Gastrocnemius medialis (tissue), 4 donors: Measurements from ENCODE around the gene TMIGD1. TPM values are rescaled to one million over a fixed set of nuclear protein-coding genes. Genes with fewer than 3 reads are reported as not detected.

Experiments
- ATAC-seq, 2 donors: fragments of 150-250 bp; one replicate each; pipeline ENCODE4 v1.9.1; 2016
- DNase-seq, 2 donors: peaks; one replicate each; pipeline ENCODE4 v3.0.0-alpha.2; 2019
- H3K27ac ChIP-seq, 4 donors: fragments of 200-600 bp; sonication (generic); 1 replicate in 1 of 4; 2 replicates in 3 of 4; pipeline ENCODE4 v1.5.1; 2016 to 2018; ENCODE audit warnings: mild to moderate bottlenecking in 2 of 4, moderate library complexity in 1 of 4
- H3K27me3 ChIP-seq, 3 donors: fragments of 200-600 bp; sonication (generic) in 2 of 3; 1 replicate in 1 of 3; 2 replicates in 2 of 3; pipeline versions ENCODE4 v1.5.1 to v1.6.0; 2016 to 2019; ENCODE audit warnings: mild to moderate bottlenecking in 1 of 3, moderate library complexity in 1 of 3
- H3K36me3 ChIP-seq, 2 donors: fragments of 200-600 bp; sonication (generic) in 1 of 2; one replicate each; pipeline ENCODE4 v1.5.1; 2017 to 2018
- H3K4me1 ChIP-seq, 2 donors: fragments of 200-600 bp; sonication (generic) in 1 of 2; one replicate each; pipeline ENCODE4 v1.5.1; 2016 to 2017; ENCODE audit warnings: mild to moderate bottlenecking in 2 of 2
- H3K4me3 ChIP-seq, 4 donors: fragments of 200-600 bp; sonication (generic) in 3 of 4; 1 replicate in 1 of 4; 2 replicates in 3 of 4; pipeline ENCODE4 v1.5.1; 2016 to 2019; ENCODE audit warnings: mild to moderate bottlenecking in 2 of 4
- H3K9me3 ChIP-seq, 3 donors: fragments of 200-600 bp; sonication (generic) in 2 of 3; 1 replicate in 1 of 3; 2 replicates in 2 of 3; pipeline ENCODE4 v1.5.1; 2016 to 2019
- CTCF ChIP-seq, 5 experiments: fragments of 450-650 bp in 3 of 5; fragments of 200-600 bp in 2 of 5; sonication (generic) in 2 of 5; IDR thresholded peaks in 4 of 5; conservative IDR thresholded peaks in 1 of 5; 1 replicate in 4 of 5; 2 replicates in 1 of 5; pipeline ENCODE4 v1.5.1; 2016 to 2019; ENCODE audit warnings: antibody characterized with exemption in 5 of 5, mild to moderate bottlenecking in 3 of 5, moderate library complexity in 3 of 5
- POLR2A ChIP-seq, 2 donors: fragments of 450-650 bp; IDR thresholded peaks; one replicate each; pipeline ENCODE4 v1.6.1; 2017; ENCODE audit warnings: antibody characterized with exemption in 2 of 2, mild to moderate bottlenecking in 2 of 2, moderate library complexity in 2 of 2
- in situ Hi-C, 4 donors: fragments of 200-750 bp; cut with MboI; loops; one replicate each; pipeline versions ENCODE4 v1.15.0 to v1.8.0; 2017; ENCODE audit warnings: low sequenced_read_pairs in 4 of 4
- intact Hi-C: fragments of 100-400 bp; cut with DNase I; formaldehyde crosslinking; loops from one replicate; pipeline ENCODE4 v1.15.1; 2023; ENCODE audit warnings: low total_unique reads
- total RNA-seq, 4 donors: library from RNA; depleted of rRNA; stranded (reverse); fragments of >200 nt; gene quantifications; one replicate each; pipeline versions ENCODE4 v1.1.0 to v1.2.3, GENCODE V29; 2016

TMIGD1 gene
- total RNA-seq, 4 donors from 2014 or later, result 0.68 TPM; not detected in 3

- no peak overlapping the region for H3K4me3 ChIP-seq
- intact Hi-C loops (no loop called here), in situ Hi-C loops (loop anchor here in 2 of 4 donors (10.0 kb wide), 2 partner anchors 149 to 169 kb away; no protein-coding TSS in a partner anchor)
- no peak overlapping the region for H3K27ac ChIP-seq
- DNase-seq, result no peak
- no peaks in the 10 kb centered on the region for H3K27me3 ChIP-seq
- ATAC-seq, result no peak
- H3K36me3 ChIP-seq, result peaks cover 0 to 46% of the 10 kb centered on the region in 2 donors
- peaks cover 0 to 1% of the 10 kb centered on the region in 2 donors for H3K4me1 ChIP-seq
- H3K9me3 ChIP-seq, result no peaks in the 10 kb centered on the region
- TF ChIP-seq POLR2A (IDR thresholded peaks at IDR 0.05) (no peak), CTCF (IDR thresholded peaks at IDR 0.05 in 4 of 5, conservative IDR thresholded peaks at IDR 0.05 in 1 of 5) (no peak)
Measured at GRCh38 chr17:30273373-30273772, 60.5 kb downstream of the TMIGD1 start.

GRCh38 chr17:30271102-30271501 lies 62.8 kb downstream of the TMIGD1 start:
- TF ChIP-seq CTCF (IDR thresholded peaks at IDR 0.05 in 4 of 5, conservative IDR thresholded peaks at IDR 0.05 in 1 of 5), result no peak
- no peak for TF ChIP-seq POLR2A (IDR thresholded peaks at IDR 0.05)
- Histone ChIP-seq H3K4me3 (no peak overlapping the region), H3K4me1 (peaks cover 0 to 8% of the 10 kb centered on the region in 2 donors), H3K27ac (no peak overlapping the region), H3K36me3 (peaks cover 0 to 53% of the 10 kb centered on the region in 2 donors), H3K27me3 (no peaks in the 10 kb centered on the region), H3K9me3 (no peaks in the 10 kb centered on the region)
- no peak for ATAC-seq
- intact Hi-C loops, result no loop called here
- DNase-seq, result no peak
- in situ Hi-C loops, result loop anchor here in 2 of 4 donors (10.0 kb wide), 2 partner anchors 146 to 166 kb away; no protein-coding TSS in a partner anchor

- Histone ChIP-seq H3K4me1 (peaks cover 0 to 21% of the 10 kb centered on the region in 2 donors), H3K36me3 (peaks cover 0 to 48% of the 10 kb centered on the region in 2 donors), H3K9me3 (no peaks in the 10 kb centered on the region), H3K4me3 (no peak overlapping the region), H3K27ac (no peak overlapping the region), H3K27me3 (no peaks in the 10 kb centered on the region)
- intact Hi-C loops, result no loop called here
- TF ChIP-seq POLR2A (IDR thresholded peaks at IDR 0.05) (no peak), CTCF (IDR thresholded peaks at IDR 0.05 in 4 of 5, conservative IDR thresholded peaks at IDR 0.05 in 1 of 5) (no peak)
- ATAC-seq (no peak), DNase-seq (no peak)
- in situ Hi-C loops, result no loop called here
Measured at GRCh38 chr17:30267625-30268024, 66.2 kb downstream of the TMIGD1 start.

Other genes starting within 250 kb of the TMIGD1 start
- gene NSRP1, start 217.2 kb downstream of the TMIGD1 start, total RNA-seq, result 10 to 100 TPM in 3 of 4 donors, 1 to 10 TPM in 1; 7.4 to 13.3 (median 11.0) TPM
- gene SLC6A4, start 98.4 kb downstream of the TMIGD1 start, total RNA-seq, result under 1 TPM in 2 of 4 donors, not detected in 2; 0.35 to 0.46 TPM
- gene BLMH, start 42.1 kb downstream of the TMIGD1 start, total RNA-seq, result 10 to 100 TPM in 3 of 4 donors, 1 to 10 TPM in 1; 7.4 to 17.7 (median 16.7) TPM
- gene CPD, start 44.9 kb upstream of the TMIGD1 start, total RNA-seq, result 10 to 100 TPM; 20.8 to 32.4 (median 28.0) TPM
- gene GOSR1, start 143.4 kb upstream of the TMIGD1 start, total RNA-seq, result 10 to 100 TPM; 22.7 to 29.1 (median 25.8) TPM